Measurements from ENCODE around the gene BOC. TPM values are rescaled to one million over a fixed set of nuclear protein-coding genes. Genes with fewer than 3 reads are reported as not detected.

BOC gene
- total and polyA plus RNA-seq, 7 experiments from 2014 or later = 0.98 TPM; not detected in 6

DNA sequence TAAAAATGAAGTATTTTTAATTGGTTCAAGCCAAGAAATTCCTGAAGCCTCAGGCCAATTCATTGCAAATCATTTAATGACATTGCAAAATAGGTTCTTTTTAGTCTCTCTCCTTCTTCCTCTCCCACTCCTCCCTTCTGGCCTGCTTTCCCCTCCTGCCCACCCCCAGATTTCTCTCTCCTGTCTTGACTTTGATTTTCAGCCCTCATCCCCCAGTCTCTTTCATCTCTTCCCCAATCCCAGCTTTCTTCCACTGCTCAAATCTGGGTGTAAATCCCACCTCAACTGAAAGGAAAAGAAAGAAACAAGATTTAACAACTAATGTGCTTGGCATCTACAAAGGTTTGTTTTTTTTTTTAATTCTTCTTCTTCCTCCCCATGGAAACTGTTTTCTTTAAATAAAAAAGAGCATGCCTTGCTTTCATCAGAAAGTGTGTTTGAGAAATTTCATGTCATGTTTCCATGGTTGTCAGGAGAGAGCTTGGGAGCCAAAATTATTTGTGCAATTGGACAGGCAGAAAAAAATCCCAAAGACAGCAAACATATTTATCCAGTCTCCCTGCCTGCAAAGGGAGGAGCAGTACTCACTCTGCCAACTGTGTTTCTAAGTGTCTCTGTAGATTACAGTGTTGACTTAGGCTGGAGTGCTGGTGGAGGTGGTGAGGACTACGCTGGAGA, 50.4 kb downstream of the BOC start:
- no peaks in the 10 kb centered on the region for H3K4me1 ChIP-seq (ENCODE audit: control insufficient read depth in 2 of 2, insufficient read depth in 2 of 2, low read length in 2 of 2)
- H3K27ac ChIP-seq (ENCODE audit: low read depth, low read length) = no peak overlapping the region
- H3K27ac Mint-ChIP-seq = no peak overlapping the region
- DNase-seq (no peak), ATAC-seq (no peak)
- H3K27me3 ChIP-seq (ENCODE audit: control insufficient read depth in 2 of 2, insufficient read depth in 2 of 2, low read length in 2 of 2) = no peaks in the 10 kb centered on the region
- no peaks in the 10 kb centered on the region for H3K9me3 ChIP-seq (ENCODE audit: control insufficient read depth in 2 of 3, low read length in 3 of 3)
- no peak overlapping the region for H3K4me3 Mint-ChIP-seq
- peaks cover 0 to 14% (median 0%) of the 10 kb centered on the region in 5 donors for H3K27me3 Mint-ChIP-seq
- ChIA-PET CTCF (interaction anchor here (0.7 kb wide), 1 partner anchor 648 kb away, joined by 3 read pairs; no protein-coding TSS in a partner anchor), POLR2A (no interaction called here)
- H3K4me3 ChIP-seq (ENCODE audit: low read length) = no peak overlapping the region
- H3K36me3 Mint-ChIP-seq = no peaks in the 10 kb centered on the region
- no peaks in the 10 kb centered on the region for H3K4me1 Mint-ChIP-seq
- H3K36me3 ChIP-seq (ENCODE audit: control insufficient read depth in 2 of 3, insufficient read depth in 3 of 3, low read length in 3 of 3) = no peaks in the 10 kb centered on the region
- H3K9me3 Mint-ChIP-seq = no peaks in the 10 kb centered on the region
- intact Hi-C loops (cut with micrococcal nuclease) = no loop called here

DNA sequence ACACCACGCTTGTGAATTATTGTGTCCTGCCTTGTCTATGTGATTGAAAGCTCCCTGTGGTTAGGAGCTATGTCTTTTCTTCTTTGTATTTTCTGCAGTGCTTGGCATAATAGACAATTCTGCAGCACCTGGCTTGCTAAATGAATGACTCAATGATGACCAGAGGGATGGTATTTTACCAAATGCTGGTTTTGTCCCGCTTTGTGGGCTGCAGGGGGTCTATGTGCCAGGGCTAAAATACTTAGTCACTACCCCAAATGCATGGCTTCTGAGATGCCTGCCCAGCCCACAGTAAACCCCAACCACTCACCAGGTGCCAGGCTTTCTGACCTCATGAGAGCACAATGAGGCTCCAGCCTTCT, 50.9 kb downstream of the BOC start:
- Histone ChIP-seq H3K4me3 (ENCODE audit: low read length) (no peak overlapping the region), H3K36me3 (ENCODE audit: control insufficient read depth in 2 of 3, insufficient read depth in 3 of 3, low read length in 3 of 3) (no peaks in the 10 kb centered on the region), H3K27ac (ENCODE audit: low read depth, low read length) (no peak overlapping the region), H3K27me3 (ENCODE audit: control insufficient read depth in 2 of 2, insufficient read depth in 2 of 2, low read length in 2 of 2) (no peaks in the 10 kb centered on the region), H3K4me1 (ENCODE audit: control insufficient read depth in 2 of 2, insufficient read depth in 2 of 2, low read length in 2 of 2) (no peaks in the 10 kb centered on the region), H3K9me3 (ENCODE audit: control insufficient read depth in 2 of 3, low read length in 3 of 3) (no peaks in the 10 kb centered on the region)
- H3K36me3 Mint-ChIP-seq = no peaks in the 10 kb centered on the region
- ATAC-seq = no peak
- H3K27me3 Mint-ChIP-seq = peaks cover 0 to 14% (median 0%) of the 10 kb centered on the region in 5 donors
- H3K9me3 Mint-ChIP-seq = no peaks in the 10 kb centered on the region
- ChIA-PET POLR2A (no interaction called here), CTCF (no interaction called here)
- H3K4me3 Mint-ChIP-seq = no peak overlapping the region
- H3K27ac Mint-ChIP-seq = no peak overlapping the region
- intact Hi-C loops (cut with micrococcal nuclease) = no loop called here
- no peak for DNase-seq
- no peaks in the 10 kb centered on the region for H3K4me1 Mint-ChIP-seq

DNA sequence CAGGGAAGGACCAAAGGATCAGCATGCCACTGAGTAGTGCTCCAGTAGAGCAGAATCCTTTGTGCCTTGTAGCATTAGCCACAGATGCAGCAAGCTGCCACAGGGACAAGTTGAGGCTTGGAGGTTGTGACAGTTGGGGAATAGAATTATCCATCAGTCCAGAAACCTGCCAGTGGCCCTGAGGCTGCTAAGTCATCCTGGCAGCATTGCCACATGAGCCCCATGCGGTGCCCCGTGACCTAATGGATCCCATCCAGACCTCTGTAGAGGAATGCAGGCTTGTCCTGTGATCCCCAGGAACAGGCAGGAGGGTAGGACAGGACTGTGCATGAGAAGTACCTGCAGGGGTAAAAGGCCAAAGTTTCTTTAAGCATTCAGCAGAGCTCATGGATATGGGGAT, 51.7 kb downstream of the BOC start:
- Mint-ChIP-seq H3K9me3 (no peaks in the 10 kb centered on the region), H3K4me3 (no peak overlapping the region), H3K4me1 (peaks cover 0 to 1% (median 0%) of the 10 kb centered on the region in 7 donors), H3K27ac (no peak overlapping the region), H3K27me3 (peaks cover 0 to 14% (median 4%) of the 10 kb centered on the region in 5 donors), H3K36me3 (no peaks in the 10 kb centered on the region)
- POLR2A ChIA-PET = no interaction called here
- Histone ChIP-seq H3K27me3 (ENCODE audit: control insufficient read depth in 2 of 2, insufficient read depth in 2 of 2, low read length in 2 of 2) (no peaks in the 10 kb centered on the region), H3K4me1 (ENCODE audit: control insufficient read depth in 2 of 2, insufficient read depth in 2 of 2, low read length in 2 of 2) (no peaks in the 10 kb centered on the region), H3K36me3 (ENCODE audit: control insufficient read depth in 2 of 3, insufficient read depth in 3 of 3, low read length in 3 of 3) (no peaks in the 10 kb centered on the region), H3K4me3 (ENCODE audit: low read length) (no peak overlapping the region), H3K9me3 (ENCODE audit: control insufficient read depth in 2 of 3, low read length in 3 of 3) (no peaks in the 10 kb centered on the region), H3K27ac (ENCODE audit: low read depth, low read length) (no peak overlapping the region)
- no peak for ATAC-seq
- CTCF ChIA-PET = no interaction called here
- DNase-seq = no peak
- intact Hi-C loops (cut with micrococcal nuclease) = no loop called here

DNA sequence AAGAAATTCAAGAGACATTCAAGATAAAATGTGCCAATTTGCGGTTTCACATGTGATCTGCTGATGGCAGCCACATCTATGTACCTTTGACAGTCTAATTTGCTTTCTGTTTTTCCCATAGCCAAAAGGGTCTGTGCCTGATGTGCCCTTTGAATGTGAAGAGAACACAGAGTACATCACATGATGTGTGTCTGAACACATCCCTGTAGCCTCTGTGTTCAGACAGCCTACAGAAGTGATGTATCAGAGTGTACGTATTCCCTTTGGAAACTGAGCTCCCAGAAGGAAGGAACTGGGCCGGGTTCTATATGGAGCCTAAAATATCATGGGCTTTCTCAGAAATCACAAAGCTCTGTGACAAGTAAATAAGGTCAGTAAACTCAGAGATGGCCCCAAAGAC, 52.4 kb downstream of the BOC start:
- Mint-ChIP-seq H3K36me3 (no peaks in the 10 kb centered on the region), H3K4me3 (no peak overlapping the region), H3K27ac (no peak overlapping the region), H3K4me1 (peaks cover 0 to 1% (median 0%) of the 10 kb centered on the region in 7 donors), H3K27me3 (peaks cover 0 to 14% (median 11%) of the 10 kb centered on the region in 5 donors), H3K9me3 (no peaks in the 10 kb centered on the region)
- ChIA-PET CTCF (no interaction called here), POLR2A (interaction anchor here (0.5 kb wide), 1 partner anchor 35 kb away, joined by 3 read pairs; no protein-coding TSS in a partner anchor)
- H3K36me3 ChIP-seq (ENCODE audit: control insufficient read depth in 2 of 3, insufficient read depth in 3 of 3, low read length in 3 of 3) = no peaks in the 10 kb centered on the region
- ATAC-seq = no peak
- no peaks in the 10 kb centered on the region for H3K27me3 ChIP-seq (ENCODE audit: control insufficient read depth in 2 of 2, insufficient read depth in 2 of 2, low read length in 2 of 2)
- H3K27ac ChIP-seq (ENCODE audit: low read depth, low read length) = no peak overlapping the region
- H3K9me3 ChIP-seq (ENCODE audit: control insufficient read depth in 2 of 3, low read length in 3 of 3) = no peaks in the 10 kb centered on the region
- H3K4me1 ChIP-seq (ENCODE audit: control insufficient read depth in 2 of 2, insufficient read depth in 2 of 2, low read length in 2 of 2) = no peaks in the 10 kb centered on the region
- no peak for DNase-seq
- H3K4me3 ChIP-seq (ENCODE audit: low read length) = no peak overlapping the region
- intact Hi-C loops (cut with micrococcal nuclease) = no loop called here

DNA sequence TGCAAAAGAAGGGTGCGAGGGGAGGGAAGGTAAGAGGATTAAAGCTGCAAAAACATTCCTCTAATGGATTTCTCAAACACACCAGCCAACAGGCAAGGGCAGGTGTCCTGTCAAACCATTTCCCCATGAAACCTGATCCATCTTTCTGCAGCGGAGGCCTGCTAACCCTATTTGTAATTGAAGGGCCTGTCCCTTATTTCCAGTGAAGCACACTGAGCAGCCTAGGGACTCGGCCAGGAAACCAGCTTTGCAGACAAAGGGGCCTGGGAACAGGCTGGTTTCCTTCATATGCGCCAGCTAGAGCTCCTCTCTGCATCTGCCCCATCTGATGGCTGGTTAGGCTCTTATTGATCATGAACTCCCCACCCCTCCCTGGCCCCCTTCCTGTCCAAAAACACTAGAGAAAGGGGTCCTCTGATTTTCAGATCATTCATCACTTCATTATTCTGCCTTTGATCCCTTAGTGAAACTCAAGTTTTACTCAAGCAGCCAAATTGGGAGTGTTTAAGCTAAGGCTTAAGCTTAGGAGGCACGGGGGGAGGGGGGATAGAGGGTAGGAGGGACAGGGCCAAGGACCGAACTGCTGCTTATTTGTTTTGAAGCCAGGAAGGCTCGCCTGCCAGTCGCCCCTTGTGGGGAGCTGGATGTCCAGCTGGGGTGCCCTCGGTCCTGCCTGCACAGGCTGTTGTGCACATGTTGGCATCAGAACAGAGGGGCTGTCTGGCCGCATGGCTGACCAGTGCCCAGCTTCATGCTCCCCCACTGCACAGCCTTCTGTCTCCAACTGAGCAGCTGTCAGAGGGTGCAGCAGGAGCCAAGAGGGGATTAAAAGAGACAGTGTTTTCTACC, 53.1 kb downstream of the BOC start:
- intact Hi-C loops (cut with micrococcal nuclease) = no loop called here
- H3K9me3 ChIP-seq (ENCODE audit: control insufficient read depth in 2 of 3, low read length in 3 of 3) = no peaks in the 10 kb centered on the region
- POLR2A ChIA-PET = interaction anchor here (0.5 kb wide), 1 partner anchor 35 kb away, joined by 3 read pairs; no protein-coding TSS in a partner anchor

DNA sequence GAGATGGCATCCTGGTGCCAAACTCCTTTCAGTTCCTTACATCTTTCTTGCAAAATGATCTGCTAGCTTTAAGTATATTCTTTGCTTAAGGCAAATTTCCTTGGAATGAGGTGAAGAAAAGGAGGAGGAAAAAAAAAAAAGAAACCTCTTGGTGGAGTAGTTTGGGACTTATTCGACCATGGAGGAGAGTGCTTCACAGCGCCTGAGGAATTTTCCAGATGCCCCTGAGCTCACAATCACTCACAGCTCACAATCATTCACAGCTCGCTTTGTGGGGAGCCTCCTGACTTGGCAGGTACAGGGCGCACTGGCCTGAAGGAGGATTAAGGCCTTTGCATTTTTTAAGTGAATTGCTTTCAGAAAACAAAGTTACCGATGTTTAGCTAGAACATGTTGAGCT, 53.9 kb downstream of the BOC start:
- Histone ChIP-seq H3K4me3 (ENCODE audit: low read length) (no peak overlapping the region), H3K9me3 (ENCODE audit: control insufficient read depth in 2 of 3, low read length in 3 of 3) (no peaks in the 10 kb centered on the region), H3K36me3 (ENCODE audit: control insufficient read depth in 2 of 3, insufficient read depth in 3 of 3, low read length in 3 of 3) (no peaks in the 10 kb centered on the region), H3K27me3 (ENCODE audit: control insufficient read depth in 2 of 2, insufficient read depth in 2 of 2, low read length in 2 of 2) (no peaks in the 10 kb centered on the region), H3K27ac (ENCODE audit: low read depth, low read length) (no peak overlapping the region), H3K4me1 (ENCODE audit: control insufficient read depth in 2 of 2, insufficient read depth in 2 of 2, low read length in 2 of 2) (no peaks in the 10 kb centered on the region)
- intact Hi-C loops (cut with micrococcal nuclease) = no loop called here
- Mint-ChIP-seq H3K27ac (no peak overlapping the region), H3K27me3 (peaks cover 0 to 13% (median 11%) of the 10 kb centered on the region in 5 donors), H3K9me3 (no peaks in the 10 kb centered on the region), H3K36me3 (no peaks in the 10 kb centered on the region), H3K4me1 (peaks cover 0 to 1% (median 0%) of the 10 kb centered on the region in 7 donors), H3K4me3 (no peak overlapping the region)
- DNase-seq = no peak
- CTCF ChIA-PET = interaction anchor here (0.6 to 0.7 kb wide), 2 partner anchors 85 to 1278 kb away, joined by 3 read pairs; no protein-coding TSS in a partner anchor
- no peak for ATAC-seq
- POLR2A ChIA-PET = no interaction called here

More for the DNA sequence above, 53.1 kb downstream of the BOC start:
- Mint-ChIP-seq H3K9me3 (no peaks in the 10 kb centered on the region), H3K36me3 (no peaks in the 10 kb centered on the region), H3K27ac (no peak overlapping the region), H3K4me3 (no peak overlapping the region), H3K4me1 (peaks cover 0 to 1% (median 0%) of the 10 kb centered on the region in 7 donors), H3K27me3 (peaks cover 0 to 13% (median 11%) of the 10 kb centered on the region in 5 donors)
- Histone ChIP-seq H3K36me3 (ENCODE audit: control insufficient read depth in 2 of 3, insufficient read depth in 3 of 3, low read length in 3 of 3) (no peaks in the 10 kb centered on the region), H3K27me3 (ENCODE audit: control insufficient read depth in 2 of 2, insufficient read depth in 2 of 2, low read length in 2 of 2) (no peaks in the 10 kb centered on the region), H3K4me1 (ENCODE audit: control insufficient read depth in 2 of 2, insufficient read depth in 2 of 2, low read length in 2 of 2) (no peaks in the 10 kb centered on the region), H3K27ac (ENCODE audit: low read depth, low read length) (no peak overlapping the region), H3K4me3 (ENCODE audit: low read length) (no peak overlapping the region)
- ATAC-seq = no peak
- DNase-seq = no peak
- CTCF ChIA-PET = no interaction called here

Measured in naive thymus-derived CD4-positive, alpha-beta T cell (primary cell).